SK-N-SH (cell line): ENCODE results near the gene DYNC2LI1. TPM values are rescaled to one million over a fixed set of nuclear protein-coding genes. Genes with fewer than 3 reads are reported as not detected.

Experiments
- CTCF ChIA-PET: fragments of 300-600, 350-600 bp; formaldehyde crosslinking; extraction: SDS; loops from one replicate; lab custom pipeline; 2021; lab: Yijun Ruan, JAX
- POLR2A ChIA-PET: fragments of 350-600 bp; sonication (Branson Sonifier 250); formaldehyde crosslinking; extraction: SDS; loops from one replicate; lab custom pipeline; 2020; ENCODE audit warnings: antibody characterized with exemption, inconsistent platforms; lab: Yijun Ruan, JAX
- DNase-seq: peaks from one replicate; pipeline ENCODE4 v3.0.0; 2012
- H2AFZ ChIP-seq: fragments of 200-600 bp; sonication (generic); 2 replicates; pipeline ENCODE4 v1.8.1; 2016; ENCODE audit warnings: antibody characterized with exemption, mild to moderate bottlenecking, low read depth
- H3F3A ChIP-seq: fragments of 200-600 bp; sonication (generic); replicated peaks from 2 replicates; pipeline ENCODE3; 2016; ENCODE audit warnings: antibody characterized with exemption, mild to moderate bottlenecking; ENCODE audit not compliant: insufficient read depth
- H3K27ac ChIP-seq, 2 experiments: fragments of 200-500 bp in 1 of 2; fragments of 200-600 bp in 1 of 2; sonication (Bioruptor generic) in 1 of 2; sonication (generic), shearing (Covaris generic) in 1 of 2; 2 replicates each; pipeline versions ENCODE4 v1.5.1 to v1.6.1; 2014 to 2016; ENCODE audit warnings: low read depth in 2 of 2, inconsistent platforms in 1 of 2, low read length in 1 of 2, mild to moderate bottlenecking in 1 of 2, mixed read lengths in 1 of 2
- H3K27me3 ChIP-seq: fragments of 200-600 bp; sonication (generic), shearing (Covaris generic); 2 replicates; pipeline ENCODE4 v1.6.1; 2016; ENCODE audit warnings: mixed run types; ENCODE audit not compliant: insufficient read depth
- H3K36me3 ChIP-seq, 2 experiments: fragments of 200-500 bp in 1 of 2; fragments of 200-600 bp in 1 of 2; sonication (Bioruptor generic) in 1 of 2; sonication (generic) in 1 of 2; replicated peaks in 1 of 2; 2 replicates each; pipeline versions ENCODE3 to v1.5.1; 2014 to 2016; ENCODE audit warnings: low read length in 1 of 2, mild to moderate bottlenecking in 1 of 2; ENCODE audit not compliant: insufficient read depth in 2 of 2, control insufficient read depth in 1 of 2
- H3K4me1 ChIP-seq, 2 experiments: fragments of 200-500 bp in 1 of 2; fragments of 200-600 bp in 1 of 2; sonication (Bioruptor generic) in 1 of 2; sonication (generic), shearing (Covaris generic) in 1 of 2; 2 replicates each; pipeline versions ENCODE4 v1.5.1 to v1.6.1; 2014 to 2016; ENCODE audit warnings: low read depth in 1 of 2, low read length in 1 of 2, mixed run types in 1 of 2; ENCODE audit not compliant: insufficient read depth in 2 of 2, control insufficient read depth in 1 of 2
- H3K4me2 ChIP-seq: fragments of 200-600 bp; sonication (generic), shearing (Covaris generic); 2 replicates; pipeline ENCODE4 v1.6.1; 2017; ENCODE audit warnings: mixed run types
- H3K4me3 ChIP-seq, 2 experiments: fragments of 200-500 bp in 1 of 2; fragments of 200-600 bp in 1 of 2; sonication (Bioruptor generic) in 1 of 2; sonication (generic), shearing (Covaris generic) in 1 of 2; 2 replicates each; pipeline versions ENCODE4 v1.5.1 to v1.8.1; 2014 to 2016; ENCODE audit warnings: low read depth in 2 of 2, inconsistent platforms in 1 of 2, low read length in 1 of 2, mild to moderate bottlenecking in 1 of 2, mixed read lengths in 1 of 2, moderate library complexity in 1 of 2
- H3K79me2 ChIP-seq: fragments of 200-600 bp; sonication (generic); 2 replicates; pipeline ENCODE4 v1.8.1; 2017; ENCODE audit warnings: mild to moderate bottlenecking; ENCODE audit not compliant: insufficient read depth
- H3K9ac ChIP-seq: fragments of 200-600 bp; sonication (generic); 2 replicates; pipeline ENCODE4 v1.6.1; 2017; ENCODE audit warnings: mixed run types
- H3K9me2 ChIP-seq: fragments of 200-600 bp; sonication (generic); 2 replicates; pipeline ENCODE4 v1.6.1; 2017; ENCODE audit warnings: mixed run types
- H3K9me3 ChIP-seq: fragments of 200-600 bp; sonication (generic); 2 replicates; pipeline ENCODE4 v1.6.1; 2017; ENCODE audit warnings: mixed run types, mild to moderate bottlenecking, moderate library complexity
- H4K20me1 ChIP-seq: fragments of 200-600 bp; sonication (generic); 2 replicates; pipeline ENCODE4 v1.6.1; 2017; ENCODE audit warnings: mild to moderate bottlenecking, mixed run types; ENCODE audit not compliant: insufficient read depth
- ELF1 ChIP-seq: IDR thresholded peaks from 2 replicates; pipeline ENCODE4 v1.4.0; 2012
- EZH2phosphoT487 ChIP-seq: fragments of 200-600 bp; sonication (generic); IDR thresholded peaks from 2 replicates; pipeline ENCODE4 v1.6.1; 2017; ENCODE audit warnings: low read depth, mixed run types, mild to moderate bottlenecking, antibody characterized with exemption, moderate library complexity, borderline replicate concordance
- FOSL2 ChIP-seq: IDR thresholded peaks from 2 replicates; pipeline ENCODE4 v1.4.0; 2012; ENCODE audit warnings: low read depth, mild to moderate bottlenecking, moderate library complexity, borderline replicate concordance
- FOXJ3 ChIP-seq: sonication (generic); formaldehyde crosslinking; IDR thresholded peaks from 2 replicates; pipeline ENCODE4 v1.5.1; 2020; ENCODE audit warnings: mild to moderate bottlenecking, missing genetic modification reagents
- FOXM1 ChIP-seq: IDR thresholded peaks from 2 replicates; pipeline ENCODE4 v1.4.0; 2012; ENCODE audit warnings: low read depth, mild to moderate bottlenecking
- MAX ChIP-seq: IDR thresholded peaks from 2 replicates; pipeline ENCODE4 v1.4.0; 2012; ENCODE audit warnings: low read depth
- MXI1 ChIP-seq: IDR thresholded peaks from 2 replicates; pipeline ENCODE4 v1.6.1; 2012; ENCODE audit warnings: mild to moderate bottlenecking, low read depth, low read length, improper control_type of control experiment
- NFIC ChIP-seq: IDR thresholded peaks from 2 replicates; pipeline ENCODE4 v1.4.0; 2012; ENCODE audit warnings: borderline replicate concordance
- NRF1 ChIP-seq: IDR thresholded peaks from 2 replicates; pipeline ENCODE4 v1.6.1; 2012; ENCODE audit warnings: low read depth, mild to moderate bottlenecking, low read length
- POLR2AphosphoS5 ChIP-seq: IDR thresholded peaks from 2 replicates; pipeline ENCODE4 v1.6.1; 2012; ENCODE audit warnings: low read depth, low read length
- RAD21 ChIP-seq: IDR thresholded peaks from 2 replicates; pipeline ENCODE4 v1.6.1; 2012; ENCODE audit warnings: mild to moderate bottlenecking, low read length
- RXRA ChIP-seq: IDR thresholded peaks from 2 replicates; pipeline ENCODE4 v1.4.0; 2012; ENCODE audit warnings: low read depth, mild to moderate bottlenecking, borderline replicate concordance
- SMC3 ChIP-seq: IDR thresholded peaks from 2 replicates; pipeline ENCODE4 v1.6.1; 2012; ENCODE audit warnings: low read depth, low read length, improper control_type of control experiment
- TAF1 ChIP-seq: IDR thresholded peaks from 2 replicates; pipeline ENCODE4 v1.6.1; 2012; ENCODE audit warnings: low read depth, mild to moderate bottlenecking, low read length, moderate library complexity, borderline replicate concordance
- TCF12 ChIP-seq: IDR thresholded peaks from 2 replicates; pipeline ENCODE4 v1.4.0; 2012
- TEAD4 ChIP-seq: IDR thresholded peaks from 2 replicates; pipeline ENCODE4 v1.4.0; 2012; ENCODE audit warnings: mild to moderate bottlenecking, borderline replicate concordance; ENCODE audit not compliant: insufficient read depth
- USF1 ChIP-seq: IDR thresholded peaks from 2 replicates; pipeline ENCODE4 v1.4.0; 2012; ENCODE audit warnings: low read depth, borderline replicate concordance
- USF2 ChIP-seq: fragments of 150-350 bp; IDR thresholded peaks from 2 replicates; pipeline ENCODE4 v1.6.1; 2017; ENCODE audit warnings: antibody characterized with exemption, low read length, low read depth, borderline replicate concordance
- ZBTB33 ChIP-seq: IDR thresholded peaks from 2 replicates; pipeline ENCODE4 v1.4.0; 2012; ENCODE audit warnings: low read depth, borderline replicate concordance
- WGBS: methylation state at CpG from one replicate; pipeline ENCODE4 v1.1.6; 2017; ENCODE audit warnings: low lambda C conversion rate; 5-methylcytosine and 5-hydroxymethylcytosine counted together
- polyA plus RNA-seq, 3 experiments: library from polyadenylated mRNA; depleted of rRNA; stranded (reverse); fragments of >200 nt; gene quantifications; 2 replicates each; pipeline ENCODE4 v1.2.3, GENCODE V29; 2012

The DYNC2LI1 gene
- polyA plus RNA-seq, 1 of the 3 experiments (the other 2 are of a cell fraction): 20.4 TPM

- Histone ChIP-seq H3K4me3 (no peak overlapping the region), H3K9me2 (no peaks in the 10 kb centered on the region), H3F3A (no peaks in the 10 kb centered on the region), H3K36me3 (no peaks in the 10 kb centered on the region), H3K27ac (no peak overlapping the region), H3K4me2 (no peak overlapping the region), H2AFZ (no peak overlapping the region), H4K20me1 (no peaks in the 10 kb centered on the region), H3K27me3 (peaks cover 37% of the 10 kb centered on the region; the same call in 1 of the 2 replicates), H3K9me3 (no peaks in the 10 kb centered on the region), H3K4me1 (peaks cover 0 to 4% of the 10 kb centered on the region in 2 experiments; a peak in 1 of 4 replicates), H3K79me2 (no peaks in the 10 kb centered on the region), H3K9ac (no peak overlapping the region)
- TF ChIP-seq NRF1 (no peak), ZBTB33 (no peak), USF2 (no peak), NFIC (no peak), FOXJ3 (CRISPR knock-in tag) (no peak), USF1 (no peak), SMC3 (no peak), MAX (no peak), MXI1 (no peak), TEAD4 (no peak), TAF1 (no peak), TCF12 (no peak)
- 33% methylated on average over 4 of the region's 4 CpGs for WGBS
- DNase-seq: no peak
- POLR2A ChIA-PET: interaction anchor here (0.5 kb wide), 1 partner anchor 19 kb away, joined by 3 read pairs; no protein-coding TSS in a partner anchor
- CTCF ChIA-PET: interaction anchor here (0.7 to 2.2 kb wide), 3 partner anchors 9 to 213 kb away, joined by 3 to 5 read pairs (median 4); no protein-coding TSS in a partner anchor
Measured at GRCh38 chr2:43837033-43837432, 63.2 kb downstream of the DYNC2LI1 start.

- Histone ChIP-seq H3K9me2 (no peaks in the 10 kb centered on the region), H3K9ac (no peak overlapping the region), H3K4me2 (no peak overlapping the region), H4K20me1 (no peaks in the 10 kb centered on the region), H3K4me1 (peaks cover 0 to 3% of the 10 kb centered on the region in 2 experiments; a peak in 1 of 4 replicates), H3K36me3 (no peaks in the 10 kb centered on the region), H2AFZ (no peak overlapping the region), H3K27me3 (peaks cover 45% of the 10 kb centered on the region), H3K9me3 (no peaks in the 10 kb centered on the region), H3K27ac (no peak overlapping the region), H3K4me3 (no peak overlapping the region), H3F3A (no peaks in the 10 kb centered on the region), H3K79me2 (no peaks in the 10 kb centered on the region)
- POLR2A ChIA-PET: no interaction called here
- DNase-seq: no peak
- 85% methylated on average over 21 of the region's 21 CpGs for WGBS
- CTCF ChIA-PET: interaction anchor here (2.2 kb wide), 1 partner anchor 40 kb away, joined by 5 read pairs; no protein-coding TSS in a partner anchor
- no peak for TF ChIP-seq RAD21
- no peak for TF ChIP-seq FOXM1
- TF ChIP-seq RXRA: no peak
- no peak for TF ChIP-seq POLR2AphosphoS5
- TF ChIP-seq FOSL2: no peak
- TF ChIP-seq ELF1: no peak
- TF ChIP-seq EZH2phosphoT487: no peak
- no peak for TF ChIP-seq NFIC
- TF ChIP-seq SMC3: no peak
Measured at GRCh38 chr2:43837831-43838559, 64.2 kb downstream of the DYNC2LI1 start.
